Liver (tissue), 3 donors: ENCODE measurements around the gene PSD.

Experiments used
- ATF3 ChIP-seq: IDR thresholded peaks from 2 replicates; pipeline ENCODE4 v1.6.1; 2016; ENCODE audit warnings: antibody characterized with exemption
- CTCF ChIP-seq: fragments of 150-350 bp; IDR thresholded peaks from 2 replicates; pipeline ENCODE4 v1.5.1; 2017; ENCODE audit warnings: improper control_type of control experiment, low read depth, low read length; ENCODE audit not compliant: missing input control
- EGR1 ChIP-seq, 2 donors: IDR thresholded peaks; 2 replicates each; pipeline ENCODE4 v1.6.1; 2016 to 2018; ENCODE audit warnings: antibody characterized with exemption in 2 of 2, low read depth in 2 of 2
- HNF4G ChIP-seq: IDR thresholded peaks from 2 replicates; pipeline ENCODE4 v1.6.1; 2016; ENCODE audit warnings: antibody characterized with exemption
- MAX ChIP-seq: IDR thresholded peaks from 2 replicates; pipeline ENCODE4 v1.6.1; 2016; ENCODE audit warnings: antibody characterized with exemption
- RAD21 ChIP-seq, 2 donors: IDR thresholded peaks; 2 replicates each; pipeline ENCODE4 v1.6.1; 2016; ENCODE audit warnings: antibody characterized with exemption in 2 of 2, mild to moderate bottlenecking in 2 of 2
- REST ChIP-seq: IDR thresholded peaks from 2 replicates; pipeline ENCODE4 v1.6.1; 2016; ENCODE audit warnings: antibody characterized with exemption, mild to moderate bottlenecking
- RXRA ChIP-seq, 2 donors: IDR thresholded peaks; 2 replicates each; pipeline ENCODE4 v1.6.1; 2017 to 2018; ENCODE audit warnings: antibody characterized with exemption in 2 of 2, mild to moderate bottlenecking in 1 of 2
- SP1 ChIP-seq: IDR thresholded peaks from 2 replicates; pipeline ENCODE4 v1.6.1; 2018; ENCODE audit warnings: antibody characterized with exemption, mild to moderate bottlenecking
- donor health status: healthy.
- donor health status: healthy.

GRCh38 chr10:102397222-102398171 is 21.1 kb downstream of the PSD start:
- TF ChIP-seq CTCF = no peak
- no peak for TF ChIP-seq REST
- TF ChIP-seq MAX = no peak
- no peak for TF ChIP-seq EGR1 (IDR thresholded peaks at IDR 0.05; ENCODE audit: low read depth in 2 of 2)
- no peak for TF ChIP-seq HNF4G
- TF ChIP-seq RAD21 (IDR thresholded peaks at IDR 0.05) = no peak
- no peak for TF ChIP-seq RXRA (IDR thresholded peaks at IDR 0.05)
- no peak for TF ChIP-seq SP1
- no peak for TF ChIP-seq ATF3
